Upper lobe of right lung (tissue), 1 donor: Measurements from ENCODE around the gene VENTX. TPM values are rescaled to one million over a fixed set of nuclear protein-coding genes. Genes with fewer than 3 reads are reported as not detected.

ENCODE experiments used
- ATAC-seq: fragments of 200-7000 bp; cut with Tn5 transposase; one replicate; pipeline ENCODE4 v1.9.1; 2020; ENCODE audit warnings: mild to moderate bottlenecking, moderate library complexity
- DNase-seq: peaks from one replicate; pipeline ENCODE4 v3.0.0-alpha.2; 2020
- H3K27ac ChIP-seq: fragments of 200-600 bp; one replicate; pipeline ENCODE4 v1.8.0; 2022
- H3K27me3 ChIP-seq: fragments of 200-600 bp; one replicate; pipeline ENCODE4 v1.8.0; 2022; ENCODE audit warnings: mild to moderate bottlenecking
- H3K36me3 ChIP-seq: fragments of 200-600 bp; one replicate; pipeline ENCODE4 v1.8.0; 2022
- H3K4me1 ChIP-seq: fragments of 200-600 bp; one replicate; pipeline ENCODE4 v1.8.0; 2022
- H3K4me3 ChIP-seq: fragments of 200-600 bp; one replicate; pipeline ENCODE4 v1.8.0; 2022; ENCODE audit warnings: mild to moderate bottlenecking
- H3K9me3 ChIP-seq: fragments of 200-600 bp; one replicate; pipeline ENCODE4 v1.8.0; 2022
- intact Hi-C: fragments of 100-400 bp; cut with DNase I; formaldehyde crosslinking; loops from one replicate; pipeline ENCODE4 v1.11.0; 2022
- total RNA-seq: library from RNA; stranded (reverse); fragmentation: NEBNext Ultra II Directional; extraction: Animal tissue kit (Norgen Biotek cat#: 25700); gene quantifications from one replicate; pipeline ENCODE4 v1.2.1, GENCODE V29; 2021
- TF ChIP-seq, protein P1 (sequence below): fragments of 200-600 bp; IDR thresholded peaks from one replicate; pipeline ENCODE4 v1.8.0; 2022; ENCODE audit warnings: antibody characterized with exemption
- donor health status: DM: no; HTN: yes; CAD: no; lungs with severe emphysema.

Gene VENTX
- total RNA-seq, 1 donor from 2014 or later = 3.4 TPM

DNA sequence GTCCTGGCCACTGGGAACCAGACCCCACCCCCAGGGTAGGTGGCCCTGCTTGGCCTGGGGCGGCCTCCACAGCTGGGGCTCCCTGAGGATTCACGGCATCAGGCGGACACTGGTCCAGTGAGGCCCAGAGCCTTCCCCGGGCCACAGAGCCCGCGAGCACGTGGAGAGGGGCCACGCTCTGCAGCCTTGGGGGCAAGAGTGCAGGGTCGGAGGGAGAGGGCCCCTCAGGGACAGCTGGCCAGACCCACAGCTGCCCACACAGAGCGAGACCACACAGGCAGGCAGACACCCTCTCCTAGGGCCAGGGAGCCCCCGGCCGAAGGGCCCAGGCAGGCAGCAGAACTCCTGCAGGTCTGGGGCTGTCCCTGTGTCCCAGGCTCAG lies 10.7 kb downstream of the VENTX start:
- ATAC-seq (no peak), DNase-seq (no peak)
- TF ChIP-seq, protein P1, sequence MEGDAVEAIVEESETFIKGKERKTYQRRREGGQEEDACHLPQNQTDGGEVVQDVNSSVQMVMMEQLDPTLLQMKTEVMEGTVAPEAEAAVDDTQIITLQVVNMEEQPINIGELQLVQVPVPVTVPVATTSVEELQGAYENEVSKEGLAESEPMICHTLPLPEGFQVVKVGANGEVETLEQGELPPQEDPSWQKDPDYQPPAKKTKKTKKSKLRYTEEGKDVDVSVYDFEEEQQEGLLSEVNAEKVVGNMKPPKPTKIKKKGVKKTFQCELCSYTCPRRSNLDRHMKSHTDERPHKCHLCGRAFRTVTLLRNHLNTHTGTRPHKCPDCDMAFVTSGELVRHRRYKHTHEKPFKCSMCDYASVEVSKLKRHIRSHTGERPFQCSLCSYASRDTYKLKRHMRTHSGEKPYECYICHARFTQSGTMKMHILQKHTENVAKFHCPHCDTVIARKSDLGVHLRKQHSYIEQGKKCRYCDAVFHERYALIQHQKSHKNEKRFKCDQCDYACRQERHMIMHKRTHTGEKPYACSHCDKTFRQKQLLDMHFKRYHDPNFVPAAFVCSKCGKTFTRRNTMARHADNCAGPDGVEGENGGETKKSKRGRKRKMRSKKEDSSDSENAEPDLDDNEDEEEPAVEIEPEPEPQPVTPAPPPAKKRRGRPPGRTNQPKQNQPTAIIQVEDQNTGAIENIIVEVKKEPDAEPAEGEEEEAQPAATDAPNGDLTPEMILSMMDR = no peak
- Histone ChIP-seq H3K4me3 (no peak overlapping the region), H3K36me3 (no peaks in the 10 kb centered on the region), H3K27me3 (peaks cover 28% of the 10 kb centered on the region), H3K4me1 (no peaks in the 10 kb centered on the region), H3K27ac (no peak overlapping the region), H3K9me3 (no peaks in the 10 kb centered on the region)
- intact Hi-C loops = no loop called here

DNA sequence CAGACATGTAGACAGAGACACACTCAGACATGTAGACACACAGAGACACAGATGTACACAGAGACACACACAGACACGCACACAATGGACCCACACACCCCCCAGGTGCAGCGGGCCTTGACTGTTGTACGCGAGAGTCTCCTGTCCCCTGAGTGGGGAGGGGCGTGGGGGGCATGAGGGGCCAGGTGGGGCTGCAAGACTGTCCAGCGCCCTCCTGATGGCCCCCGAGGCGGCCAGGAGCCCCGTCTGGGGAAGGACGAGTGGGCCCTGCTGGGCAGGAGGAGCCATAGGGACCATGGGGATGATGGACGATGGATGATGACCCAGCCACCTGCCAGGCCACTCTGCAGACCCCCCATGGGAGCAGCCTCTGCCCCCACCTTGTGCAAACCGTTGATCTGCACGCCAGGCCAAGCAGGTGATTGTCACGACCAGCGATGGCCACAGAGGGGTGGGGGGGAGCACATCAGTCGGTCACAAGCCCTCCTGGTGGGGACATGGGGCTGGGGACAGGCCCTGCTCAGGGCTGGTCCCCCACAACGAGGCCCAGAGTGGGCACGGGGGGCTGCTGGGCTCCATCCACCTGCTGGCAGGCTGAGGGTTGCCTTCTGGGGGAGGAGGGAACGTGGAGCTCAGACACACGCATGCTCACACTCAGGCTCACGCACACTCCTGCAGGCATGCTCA lies 11.6 kb downstream of the VENTX start:
- H3K4me3 ChIP-seq = no peak overlapping the region
- H3K9me3 ChIP-seq = no peaks in the 10 kb centered on the region
- H3K27me3 ChIP-seq = peaks cover 28% of the 10 kb centered on the region
- no peaks in the 10 kb centered on the region for H3K4me1 ChIP-seq
- intact Hi-C loops = no loop called here
- TF ChIP-seq, protein P1 = no peak
- no peaks in the 10 kb centered on the region for H3K36me3 ChIP-seq
- no peak overlapping the region for H3K27ac ChIP-seq
- ATAC-seq (no peak), DNase-seq (no peak)

DNA sequence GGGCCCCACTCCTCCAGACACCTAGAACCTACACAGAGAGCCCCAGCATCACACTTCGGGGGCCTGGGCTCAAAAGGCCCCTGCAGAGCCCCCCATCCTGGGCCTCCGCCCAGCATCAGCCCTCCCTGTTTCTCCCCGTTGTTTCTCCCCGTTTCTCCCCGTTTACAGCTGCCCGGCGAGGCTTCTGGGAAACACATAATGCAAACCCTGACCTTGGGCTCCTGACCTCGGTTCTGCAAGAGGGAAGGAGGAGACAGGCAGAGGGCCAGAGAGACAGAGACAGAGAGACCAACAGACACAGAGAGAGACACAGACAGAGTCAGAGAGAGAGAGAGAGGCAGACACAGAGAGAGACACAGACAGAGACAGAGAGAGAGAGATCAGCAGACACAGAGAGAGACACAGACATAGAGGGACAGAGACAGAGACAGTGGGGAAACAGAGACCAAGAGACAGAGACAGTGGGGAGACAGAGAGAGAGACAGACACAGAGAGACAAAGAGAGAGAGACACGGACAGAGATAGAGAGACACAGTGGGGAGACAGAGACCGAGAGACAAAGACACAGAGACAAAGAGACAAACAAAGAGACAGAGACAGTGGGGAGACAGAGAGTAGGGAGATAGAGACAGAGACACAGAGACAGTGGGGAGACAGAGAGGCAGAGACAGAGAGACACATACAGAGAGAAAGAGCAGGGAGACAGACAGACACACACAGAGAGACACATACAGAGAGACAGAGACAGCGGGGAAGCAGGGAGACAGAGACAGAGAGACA lies 12.5 kb downstream of the VENTX start:
- H3K36me3 ChIP-seq = no peaks in the 10 kb centered on the region
- DNase-seq (no peak), ATAC-seq (no peak)
- intact Hi-C loops = no loop called here
- H3K4me1 ChIP-seq = no peaks in the 10 kb centered on the region
- TF ChIP-seq, protein P1 = no peak
- no peak overlapping the region for H3K4me3 ChIP-seq
- no peak overlapping the region for H3K27ac ChIP-seq
- peaks cover 22% of the 10 kb centered on the region for H3K27me3 ChIP-seq
- H3K9me3 ChIP-seq = no peaks in the 10 kb centered on the region

DNA sequence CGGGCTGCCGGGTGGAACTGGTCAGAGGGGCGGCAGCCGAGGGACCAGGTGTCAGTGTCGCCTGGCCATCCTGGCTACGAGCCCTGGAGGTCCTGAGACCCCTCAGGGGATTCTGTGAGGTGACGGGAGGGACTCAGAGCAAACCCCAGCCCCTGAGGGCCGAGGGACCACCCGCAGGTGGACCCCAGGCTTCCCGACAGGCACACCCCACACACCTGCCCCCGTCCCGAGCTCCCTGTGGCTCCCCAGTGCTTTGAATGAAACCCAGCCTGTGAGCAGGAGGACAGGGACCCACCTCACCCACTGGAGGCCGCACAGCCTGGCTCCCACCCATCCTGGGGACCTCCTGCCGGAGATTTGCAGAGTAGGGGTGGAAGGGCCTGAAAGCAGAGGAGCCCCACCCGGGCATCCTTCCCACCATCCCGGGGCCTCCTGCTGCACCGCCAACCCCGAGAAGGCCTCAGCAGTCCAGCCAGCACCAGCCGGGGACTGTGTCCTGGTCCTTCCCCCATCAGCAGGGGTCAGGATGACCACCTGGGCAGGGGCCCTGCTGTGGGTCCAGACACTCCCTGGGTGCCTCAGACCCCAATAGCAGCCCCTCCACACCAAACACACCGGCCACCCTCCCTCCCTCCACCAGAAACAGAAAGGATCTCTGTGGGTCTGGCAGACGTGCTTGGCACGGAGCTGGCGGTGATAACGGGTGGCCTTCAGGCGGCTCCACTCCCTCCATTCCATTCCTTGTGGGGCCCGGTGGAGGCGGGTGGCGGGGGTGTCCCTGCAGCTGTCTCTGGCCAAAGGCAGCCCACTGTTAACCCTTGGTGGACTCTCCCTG lies 13.9 kb downstream of the VENTX start:
- no peak for DNase-seq
- Histone ChIP-seq H3K27me3 (peaks cover 10% of the 10 kb centered on the region), H3K9me3 (no peaks in the 10 kb centered on the region), H3K36me3 (no peaks in the 10 kb centered on the region), H3K4me3 (no peak overlapping the region), H3K27ac (no peak overlapping the region), H3K4me1 (no peaks in the 10 kb centered on the region)
- no peak for ATAC-seq
- intact Hi-C loops = no loop called here
- TF ChIP-seq, protein P1 = no peak

DNA sequence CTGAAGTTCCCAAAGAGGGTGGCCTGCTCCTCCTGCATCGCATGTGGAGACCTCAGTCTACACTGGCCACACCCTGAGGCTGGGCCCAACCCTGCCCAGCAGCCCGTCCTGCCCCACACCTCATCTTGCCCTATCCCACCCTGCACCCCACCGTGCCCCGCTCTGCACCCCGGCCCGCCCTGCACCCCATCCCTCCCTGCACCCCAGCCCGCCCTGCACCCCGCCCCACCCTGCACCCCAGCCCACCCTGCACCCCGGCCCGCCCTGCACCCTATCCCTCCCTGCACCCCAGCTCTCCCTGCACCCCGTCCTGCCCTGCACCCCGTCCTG lies 14.5 kb downstream of the VENTX start:
- intact Hi-C loops = no loop called here
- no peak overlapping the region for H3K4me3 ChIP-seq
- TF ChIP-seq, protein P1 = no peak
- no peak overlapping the region for H3K27ac ChIP-seq
- H3K36me3 ChIP-seq = no peaks in the 10 kb centered on the region
- H3K27me3 ChIP-seq = peaks cover 10% of the 10 kb centered on the region
- DNase-seq (no peak), ATAC-seq (no peak)
- H3K4me1 ChIP-seq = peaks cover 2% of the 10 kb centered on the region
- H3K9me3 ChIP-seq = no peaks in the 10 kb centered on the region
